ENCODE data around the gene RALGPS2.

RALGPS2 gene

GRCh38 chr1:178723546-178723945 lies 1.5 kb upstream of the RALGPS2 start:
- 0 out of 2 replicates have a peak, but pooled peaks cover 6% of the 10 kb centered on the region for H3K36me3 ChIP-seq (ENCODE audit: low read length)
- H3K79me2 ChIP-seq (ENCODE audit: insufficient read depth, low read length): peaks cover 31% of the 10 kb centered on the region
- H2AFZ ChIP-seq (ENCODE audit: low read depth, low read length, severe bottlenecking): no peak overlapping the region
- no peaks in the 10 kb centered on the region for H3K27me3 ChIP-seq (ENCODE audit: low read length)
- peaks cover 21% of the 10 kb centered on the region for H3F3A ChIP-seq (ENCODE audit: insufficient read depth)
- no peaks in the 10 kb centered on the region for H4K20me1 ChIP-seq (ENCODE audit: low read depth, low read length)
- H3K4me3 ChIP-seq (ENCODE audit: insufficient read depth, low read length, poor library complexity, severe bottlenecking): no peak overlapping the region
- no peak overlapping the region for H3K9ac ChIP-seq (ENCODE audit: low read length)
- no peaks in the 10 kb centered on the region for H3K9me2 ChIP-seq (replicated peaks; ENCODE audit: insufficient read depth, low read length)
- no peaks in the 10 kb centered on the region for H3K9me3 ChIP-seq (ENCODE audit: insufficient read depth, low read length)
- H3K27ac ChIP-seq (ENCODE audit: low read depth, low read length): no peak overlapping the region
- TF ChIP-seq CTCF (IDR thresholded peaks at IDR 0.05; ENCODE audit: insufficient read depth, low read length, poor library complexity, severe bottlenecking): no peak
- H3K4me2 ChIP-seq (ENCODE audit: low read depth, low read length, poor library complexity, severe bottlenecking): no peak overlapping the region

GRCh38 chr1:178724376-178724727 lies 692 bp upstream of the RALGPS2 start:
- peak overlapping the region; percentile 80 for H3K27ac ChIP-seq (ENCODE audit: low read depth, low read length)
- H3K4me3 ChIP-seq (ENCODE audit: insufficient read depth, low read length, poor library complexity, severe bottlenecking): peak overlapping the region; percentile 74
- H4K20me1 ChIP-seq (ENCODE audit: low read depth, low read length): no peaks in the 10 kb centered on the region
- H3K9ac ChIP-seq (ENCODE audit: low read length): peak overlapping the region; percentile 83
- peaks cover 39% of the 10 kb centered on the region for H3K79me2 ChIP-seq (ENCODE audit: insufficient read depth, low read length)
- H3F3A ChIP-seq (ENCODE audit: insufficient read depth): peaks cover 26% of the 10 kb centered on the region
- H3K27me3 ChIP-seq (ENCODE audit: low read length): no peaks in the 10 kb centered on the region
- no peaks in the 10 kb centered on the region for H3K9me3 ChIP-seq (ENCODE audit: insufficient read depth, low read length)
- H3K4me2 ChIP-seq (ENCODE audit: low read depth, low read length, poor library complexity, severe bottlenecking): peak overlapping the region; percentile 93
- TF ChIP-seq EZH2phosphoT487 (conservative IDR thresholded peaks at IDR 0.05; ENCODE audit: low read length) (no peak), CTCF (IDR thresholded peaks at IDR 0.05; ENCODE audit: insufficient read depth, low read length, poor library complexity, severe bottlenecking) (no peak)
- peaks cover 10% of the 10 kb centered on the region for H3K36me3 ChIP-seq (ENCODE audit: low read length)
- H2AFZ ChIP-seq (ENCODE audit: low read depth, low read length, severe bottlenecking): peak overlapping the region; percentile 15
- no peaks in the 10 kb centered on the region for H3K9me2 ChIP-seq (replicated peaks; ENCODE audit: insufficient read depth, low read length)

- no peaks in the 10 kb centered on the region for H3K9me3 ChIP-seq (ENCODE audit: insufficient read depth, low read length)
- peaks cover 16% of the 10 kb centered on the region for H3K36me3 ChIP-seq (ENCODE audit: low read length)
- peak overlapping the region; percentile 74 for H3K4me3 ChIP-seq (ENCODE audit: insufficient read depth, low read length, poor library complexity, severe bottlenecking)
- peak overlapping the region; percentile 93 for H3K4me2 ChIP-seq (ENCODE audit: low read depth, low read length, poor library complexity, severe bottlenecking)
- no peaks in the 10 kb centered on the region for H4K20me1 ChIP-seq (ENCODE audit: low read depth, low read length)
- H3F3A ChIP-seq (ENCODE audit: insufficient read depth): peaks cover 26% of the 10 kb centered on the region
- no peak for TF ChIP-seq CTCF (IDR thresholded peaks at IDR 0.05; ENCODE audit: insufficient read depth, low read length, poor library complexity, severe bottlenecking)
- H2AFZ ChIP-seq (ENCODE audit: low read depth, low read length, severe bottlenecking): no peak overlapping the region
- H3K27me3 ChIP-seq (ENCODE audit: low read length): no peaks in the 10 kb centered on the region
- peak overlapping the region; percentile 80 for H3K27ac ChIP-seq (ENCODE audit: low read depth, low read length)
- peak overlapping the region; percentile 83 for H3K9ac ChIP-seq (ENCODE audit: low read length)
- H3K9me2 ChIP-seq (replicated peaks; ENCODE audit: insufficient read depth, low read length): no peaks in the 10 kb centered on the region
- H3K79me2 ChIP-seq (ENCODE audit: insufficient read depth, low read length): peaks cover 51% of the 10 kb centered on the region
Measured at GRCh38 chr1:178725466-178726086, 532 bp downstream of the RALGPS2 start.

Data from SU-DHL-6 (cell line).